H1 (cell line): ENCODE data around the gene GNS. TPM values are rescaled to one million over a fixed set of nuclear protein-coding genes. Genes with fewer than 3 reads are reported as not detected.
A peak's percentile ranks its signal among the peaks of the same experiment; 100 is the strongest.

ENCODE experiments used
- CTCF ChIA-PET: fragments of 300-600 bp; sonication (Branson Sonifier 250); formaldehyde crosslinking; loops from one replicate; lab custom pipeline; 2021; ENCODE audit not compliant: partially characterized antibody; lab: Charles Lee
- POLR2A ChIA-PET: fragments of 300-600 bp; sonication (Branson Sonifier 250); formaldehyde crosslinking; loops from one replicate; lab custom pipeline; 2021; ENCODE audit warnings: inconsistent platforms; ENCODE audit not compliant: partially characterized antibody; lab: Charles Lee
- DNase-seq, 2 experiments: peaks; one replicate each; pipeline versions ENCODE4 v3.0.0 to v3.0.0-alpha.2; 2010 to 2022; ENCODE audit warnings: low spot score in 2 of 2, low read depth in 1 of 2, mixed read lengths in 1 of 2
- FAIRE-seq: peaks from 2 replicates; lab custom pipeline; 2011; peaks lifted over from hg19 to GRCh38; lab: Jason Lieb, UNC
- H2AFZ ChIP-seq: 2 replicates; pipeline ENCODE4 v1.8.1; 2012; ENCODE audit warnings: low read length, inconsistent platforms
- H2AK5ac ChIP-seq: 2 replicates; pipeline ENCODE4 v1.6.1; 2013; ENCODE audit warnings: low read depth, low read length
- H2BK120ac ChIP-seq: replicated peaks from 2 replicates; pipeline ENCODE3; 2013; ENCODE audit warnings: low read depth, low read length, inconsistent platforms
- H2BK12ac ChIP-seq: 2 replicates; pipeline ENCODE4 v1.6.1; 2013; ENCODE audit warnings: low read depth, low read length
- H2BK15ac ChIP-seq: 2 replicates; pipeline ENCODE4 v1.6.1; 2013; ENCODE audit warnings: low read length
- H2BK20ac ChIP-seq: 2 replicates; pipeline ENCODE4 v1.6.1; 2013; ENCODE audit warnings: low read length
- H2BK5ac ChIP-seq: 2 replicates; pipeline ENCODE4 v1.6.1; 2013; ENCODE audit warnings: low read depth, low read length
- H3K14ac ChIP-seq: 2 replicates; pipeline ENCODE4 v1.6.1; 2013; ENCODE audit warnings: inconsistent platforms; ENCODE audit not compliant: insufficient read length
- H3K18ac ChIP-seq: 2 replicates; pipeline ENCODE4 v1.6.1; 2013; ENCODE audit warnings: low read length; ENCODE audit errors: extremely low read depth
- H3K23ac ChIP-seq: 2 replicates; pipeline ENCODE4 v1.6.1; 2013; ENCODE audit warnings: inconsistent platforms; ENCODE audit not compliant: insufficient read length
- H3K23me2 ChIP-seq: 2 replicates; pipeline ENCODE4 v1.6.1; 2013; ENCODE audit warnings: low read depth, low read length
- H3K27ac ChIP-seq: 2 replicates; pipeline ENCODE4 v1.6.1; 2011; ENCODE audit warnings: low read depth, low read length, inconsistent platforms
- H3K27me3 ChIP-seq, 4 experiments: replicated peaks in 1 of 4; 1 replicate in 1 of 4; 2 replicates in 3 of 4; pipeline versions ENCODE4 v1.6.1 to v1.8.1; 2011 to 2013; ENCODE audit warnings: low read length in 3 of 4, mild to moderate bottlenecking in 3 of 4, inconsistent platforms in 2 of 4, mixed read lengths in 2 of 4, moderate library complexity in 1 of 4; ENCODE audit not compliant: control insufficient read depth in 3 of 4, insufficient read depth in 3 of 4; ENCODE audit errors: extremely low read depth in 1 of 4
- H3K36me3 ChIP-seq, 4 experiments: 2 replicates each; pipeline versions ENCODE4 v1.6.1 to v1.8.1; 2011 to 2013; ENCODE audit warnings: mild to moderate bottlenecking in 4 of 4, low read length in 3 of 4, moderate library complexity in 2 of 4, control low read depth in 1 of 4, inconsistent platforms in 1 of 4; ENCODE audit not compliant: insufficient read depth in 4 of 4, control insufficient read depth in 2 of 4
- H3K4ac ChIP-seq: replicated peaks from 2 replicates; pipeline ENCODE3; 2013; ENCODE audit warnings: low read length, low read depth, mixed read lengths, inconsistent platforms; ENCODE audit not compliant: insufficient read length
- H3K4me1 ChIP-seq, 4 experiments: replicated peaks in 1 of 4; 1 replicate in 1 of 4; 2 replicates in 3 of 4; pipeline versions ENCODE4 v1.6.1 to v1.8.1; 2011 to 2013; ENCODE audit warnings: low read length in 3 of 4, inconsistent platforms in 2 of 4, mixed read lengths in 1 of 4; ENCODE audit not compliant: insufficient read depth in 4 of 4, control insufficient read depth in 3 of 4
- H3K4me2 ChIP-seq, 2 experiments: 2 replicates each; pipeline versions ENCODE4 v1.6.1 to v1.8.1; 2011 to 2013; ENCODE audit warnings: low read depth in 2 of 2, low read length in 2 of 2, control low read depth in 1 of 2, inconsistent platforms in 1 of 2, mild to moderate bottlenecking in 1 of 2; ENCODE audit not compliant: insufficient read depth in 1 of 2
- H3K4me3 ChIP-seq, 4 experiments: fragments of 200-600, 300-600 bp in 1 of 4; sonication (generic), shearing (Covaris generic), sonication (Bioruptor Twin) in 1 of 4; 2 replicates each; pipeline versions ENCODE4 v1.5.1 to v1.8.1; 2011 to 2016; ENCODE audit warnings: low read length in 4 of 4, low read depth in 3 of 4, control low read depth in 2 of 4, inconsistent platforms in 2 of 4, mild to moderate bottlenecking in 2 of 4, mixed read lengths in 1 of 4, moderate library complexity in 1 of 4; ENCODE audit not compliant: insufficient read depth in 2 of 4; ENCODE audit errors: extremely low read depth in 1 of 4
- H3K56ac ChIP-seq: replicated peaks from 2 replicates; pipeline ENCODE3; 2013; ENCODE audit warnings: low read depth, mild to moderate bottlenecking, mixed read lengths, low read length, inconsistent platforms; ENCODE audit not compliant: insufficient read length
- H3K79me1 ChIP-seq: 2 replicates; pipeline ENCODE4 v1.6.1; 2013; ENCODE audit warnings: low read depth, low read length, control low read depth
- H3K79me2 ChIP-seq, 2 experiments: 2 replicates each; pipeline versions ENCODE4 v1.6.1 to v1.8.1; 2012 to 2013; ENCODE audit warnings: low read length in 2 of 2, mild to moderate bottlenecking in 2 of 2, inconsistent platforms in 1 of 2; ENCODE audit not compliant: insufficient read depth in 2 of 2, control insufficient read depth in 1 of 2
- H3K9ac ChIP-seq, 4 experiments: replicated peaks in 1 of 4; 1 replicate in 1 of 4; 2 replicates in 3 of 4; pipeline versions ENCODE4 v1.6.1 to v1.8.1; 2011 to 2013; ENCODE audit warnings: low read depth in 3 of 4, low read length in 3 of 4, control low read depth in 2 of 4, mild to moderate bottlenecking in 2 of 4, moderate library complexity in 2 of 4, inconsistent platforms in 1 of 4; ENCODE audit errors: extremely low read depth in 1 of 4
- H3K9me3 ChIP-seq, 2 experiments: 2 replicates each; pipeline versions ENCODE4 v1.6.1 to v1.8.1; 2012 to 2013; ENCODE audit warnings: mild to moderate bottlenecking in 2 of 2, moderate library complexity in 2 of 2, control low read depth in 1 of 2, inconsistent platforms in 1 of 2, low read depth in 1 of 2, low read length in 1 of 2, mixed read lengths in 1 of 2; ENCODE audit not compliant: insufficient read depth in 2 of 2
- H4K20me1 ChIP-seq, 2 experiments: replicated peaks in 1 of 2; 2 replicates each; pipeline versions ENCODE3 to v1.8.1; 2011 to 2013; ENCODE audit warnings: inconsistent platforms in 2 of 2, low read length in 2 of 2, mild to moderate bottlenecking in 1 of 2; ENCODE audit not compliant: insufficient read depth in 2 of 2, control insufficient read depth in 1 of 2
- H4K5ac ChIP-seq: 2 replicates; pipeline ENCODE4 v1.6.1; 2013; ENCODE audit warnings: low read length, low read depth, mixed read lengths, inconsistent platforms; ENCODE audit not compliant: insufficient read length
- H4K8ac ChIP-seq: 2 replicates; pipeline ENCODE4 v1.8.0; 2013; ENCODE audit warnings: mild to moderate bottlenecking, moderate library complexity, low read length, inconsistent platforms; ENCODE audit not compliant: insufficient read depth; ENCODE audit errors: extremely low read depth
- H4K91ac ChIP-seq: replicated peaks from 2 replicates; pipeline ENCODE3; 2013; ENCODE audit warnings: low read length, mixed read lengths, inconsistent platforms; ENCODE audit not compliant: insufficient read length
- CEBPB ChIP-seq: IDR thresholded peaks from 2 replicates; pipeline ENCODE4 v1.6.1; 2012; ENCODE audit warnings: low read depth, low read length
- CREB1 ChIP-seq: IDR thresholded peaks from 2 replicates; pipeline ENCODE4 v1.6.1; 2012; ENCODE audit warnings: inconsistent platforms
- EGR1 ChIP-seq: IDR thresholded peaks from 2 replicates; pipeline ENCODE4 v1.6.1; 2011; ENCODE audit warnings: low read depth, low read length, borderline replicate concordance
- FOSL1 ChIP-seq: IDR thresholded peaks from 2 replicates; pipeline ENCODE4 v1.6.1; 2011; ENCODE audit warnings: mild to moderate bottlenecking, low read depth, low read length, moderate library complexity; ENCODE audit not compliant: insufficient read depth
- HDAC2 ChIP-seq, 2 experiments: fragments of 300-600 bp in 1 of 2; sonication (generic) in 1 of 2; IDR thresholded peaks; 2 replicates each; pipeline ENCODE4 v1.6.1; 2011 to 2012; ENCODE audit warnings: low read depth in 2 of 2, low read length in 2 of 2, mild to moderate bottlenecking in 2 of 2, moderate library complexity in 2 of 2, borderline replicate concordance in 1 of 2, inconsistent platforms in 1 of 2
- NANOG ChIP-seq: IDR thresholded peaks from 2 replicates; pipeline ENCODE4 v1.6.1; 2011; ENCODE audit warnings: low read length, low read depth, mild to moderate bottlenecking, inconsistent platforms; ENCODE audit not compliant: insufficient read depth, poor library complexity, severe bottlenecking
- SIX5 ChIP-seq: IDR thresholded peaks from 2 replicates; pipeline ENCODE4 v1.6.1; 2011; ENCODE audit warnings: mild to moderate bottlenecking, low read depth, low read length
- SP4 ChIP-seq: IDR thresholded peaks from 2 replicates; pipeline ENCODE4 v1.6.1; 2012; ENCODE audit warnings: low read length, inconsistent platforms
- WGBS, 2 experiments: shearing (Covaris generic) in 1 of 2; methylation state at CpG; one replicate each; pipeline versions ENCODE4 v1.1.6 to v1.1.7; 2013 to 2015; ENCODE audit warnings: low lambda C conversion rate in 2 of 2, mixed read lengths in 2 of 2, inconsistent platforms in 1 of 2, low coverage in 1 of 2, missing lambda C conversion rate in 1 of 2; ENCODE audit not compliant: insufficient replicate concordance in 2 of 2, insufficient coverage in 1 of 2, insufficient read length in 1 of 2; ENCODE audit errors: extremely low coverage in 1 of 2, missing lambda C conversion rate in 1 of 2; 5-methylcytosine and 5-hydroxymethylcytosine counted together
- polyA plus RNA-seq, 7 experiments: library from polyadenylated mRNA; depleted of rRNA in 3 of 7; stranded (reverse) in 5 of 7; unstranded in 2 of 7; fragments of >200 nt in 5 of 7; fragments of 200-250 nt in 2 of 7; gene quantifications; 1 replicate in 5 of 7; 2 replicates in 1 of 7; 4 replicates in 1 of 7; pipeline versions ENCODE4 v1.2.1 to v1.2.3, GENCODE V29; 2011 to 2013; ENCODE audit warnings: missing spikeins in 2 of 7, mixed read lengths in 2 of 7
- total RNA-seq: library from RNA; stranded (reverse); fragmentation: NEBNext Ultra II Directional; extraction: Animal tissue kit (Norgen Biotek cat#: 25700); gene quantifications from 2 replicates; pipeline ENCODE4 v1.2.1, GENCODE V29; 2021
- TF ChIP-seq, protein P1 (sequence below): IDR thresholded peaks from 2 replicates; pipeline ENCODE4 v1.6.1; 2012; ENCODE audit warnings: inconsistent platforms

Gene GNS
- total and polyA plus RNA-seq, 2 of the 8 experiments (the other 6 are each of a cell fraction or from before 2014, with no cell fraction given) = 16.0 to 28.5 TPM

DNA sequence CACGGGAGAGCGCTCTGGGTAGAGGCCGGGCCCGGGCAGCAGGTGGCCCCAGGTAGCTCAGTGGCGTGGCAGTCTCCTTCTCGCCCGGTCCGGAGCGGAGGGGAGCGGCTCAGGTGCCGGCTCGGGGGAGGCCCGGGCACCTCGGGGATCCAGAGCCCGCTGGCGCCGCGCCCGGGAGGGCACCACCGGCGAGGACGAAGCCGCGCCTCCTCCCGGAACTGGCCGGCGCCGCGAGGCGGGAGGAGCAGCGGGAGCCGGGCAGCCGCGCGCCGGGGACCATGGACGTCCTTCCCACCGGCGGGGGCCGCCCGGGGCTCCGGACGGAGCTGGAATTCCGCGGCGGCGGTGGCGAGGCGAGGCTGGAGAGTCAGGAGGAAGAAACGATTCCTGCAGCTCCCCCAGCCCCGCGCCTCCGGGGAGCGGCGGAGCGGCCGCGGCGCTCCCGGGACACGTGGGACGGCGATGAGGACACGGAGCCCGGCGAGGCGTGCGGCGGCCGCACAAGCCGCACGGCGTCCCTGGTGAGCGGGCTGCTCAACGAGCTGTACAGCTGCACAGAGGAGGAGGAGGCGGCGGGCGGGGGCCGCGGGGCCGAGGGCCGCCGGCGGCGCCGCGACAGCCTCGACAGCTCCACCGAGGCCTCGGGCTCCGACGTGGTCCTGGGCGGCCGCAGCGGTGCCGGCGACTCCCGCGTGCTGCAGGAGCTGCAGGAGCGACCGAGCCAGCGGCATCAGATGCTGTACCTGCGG, 21.5 kb upstream of the GNS start:
- Histone ChIP-seq H3K79me1 (no peaks in the 10 kb centered on the region), H3K9ac (peak overlapping the region in 1 of 4 experiments; percentile 41; a peak in 3 of 7 replicates), H2BK20ac (no peak overlapping the region), H4K91ac (peak overlapping the region; percentile 65), H2BK120ac (no peak overlapping the region), H2BK5ac (no peak overlapping the region), H3K36me3 (no peaks in the 10 kb centered on the region), H3K4ac (no peak overlapping the region), H3K14ac (no peak overlapping the region), H3K56ac (no peak overlapping the region), H3K79me2 (no peaks in the 10 kb centered on the region), H3K23me2 (peaks cover 13% of the 10 kb centered on the region; the same call in 1 of the 2 replicates), H3K27ac (no peak overlapping the region), H3K18ac (0 out of 2 replicates have a peak overlapping the region, but pooled peaks have one; percentile 17), H3K4me1 (peaks cover 0 to 6% (median 2%) of the 10 kb centered on the region in 4 experiments; a peak in 2 of 7 replicates), H4K5ac (no peak overlapping the region), H3K4me2 (peak overlapping the region; percentile 88 to 89), H2BK15ac (no peak overlapping the region), H3K23ac (no peak overlapping the region), H4K8ac (peak overlapping the region; percentile 89), H2AK5ac (no peak overlapping the region), H2AFZ (peak overlapping the region; percentile 87), H3K9me3 (no peaks in the 10 kb centered on the region), H3K27me3 (peaks cover 2 to 34% (median 22%) of the 10 kb centered on the region in 4 experiments), H3K4me3 (peak overlapping the region; percentile 32 to 68 (median 48)), H4K20me1 (peaks cover 0 to 2% of the 10 kb centered on the region in 2 experiments), H2BK12ac (no peak overlapping the region)
- FAIRE-seq = no peak
- WGBS, 2 experiments = 3% methylated on average over 64 of the region's 103 CpGs; no CpG with 5 or more reads in 1 of the 2 experiments
- peak in 1 of 2 experiments; percentile 73 for DNase-seq
- POLR2A ChIA-PET = interaction anchor here (0.7 to 1.3 kb wide), 6 partner anchors 9 to 389 kb away, joined by 3 to 4 read pairs (median 3); partner anchors contain the start of gene LEMD3
- CTCF ChIA-PET = interaction anchor here (1.1 to 4.0 kb wide), 6 partner anchors 7 to 1365 kb away, joined by 3 to 34 read pairs (median 4); no protein-coding TSS in a partner anchor
- TF ChIP-seq CREB1 (no peak), CEBPB (no peak), NANOG (no peak), SIX5 (no peak), FOSL1 (no peak), EGR1 (no peak), SP4 (no peak), HDAC2 (IDR thresholded peaks at IDR 0.05; ENCODE audit: borderline replicate concordance in 1 of 2, low read depth in 2 of 2, low read length in 2 of 2) (peak in 1 of 2 experiments; percentile 72; a peak in 1 of 4 replicates)
- TF ChIP-seq, protein P1, sequence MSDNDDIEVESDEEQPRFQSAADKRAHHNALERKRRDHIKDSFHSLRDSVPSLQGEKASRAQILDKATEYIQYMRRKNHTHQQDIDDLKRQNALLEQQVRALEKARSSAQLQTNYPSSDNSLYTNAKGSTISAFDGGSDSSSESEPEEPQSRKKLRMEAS = peak; percentile 60
